ENCODE data around the gene UTP11.

DNA sequence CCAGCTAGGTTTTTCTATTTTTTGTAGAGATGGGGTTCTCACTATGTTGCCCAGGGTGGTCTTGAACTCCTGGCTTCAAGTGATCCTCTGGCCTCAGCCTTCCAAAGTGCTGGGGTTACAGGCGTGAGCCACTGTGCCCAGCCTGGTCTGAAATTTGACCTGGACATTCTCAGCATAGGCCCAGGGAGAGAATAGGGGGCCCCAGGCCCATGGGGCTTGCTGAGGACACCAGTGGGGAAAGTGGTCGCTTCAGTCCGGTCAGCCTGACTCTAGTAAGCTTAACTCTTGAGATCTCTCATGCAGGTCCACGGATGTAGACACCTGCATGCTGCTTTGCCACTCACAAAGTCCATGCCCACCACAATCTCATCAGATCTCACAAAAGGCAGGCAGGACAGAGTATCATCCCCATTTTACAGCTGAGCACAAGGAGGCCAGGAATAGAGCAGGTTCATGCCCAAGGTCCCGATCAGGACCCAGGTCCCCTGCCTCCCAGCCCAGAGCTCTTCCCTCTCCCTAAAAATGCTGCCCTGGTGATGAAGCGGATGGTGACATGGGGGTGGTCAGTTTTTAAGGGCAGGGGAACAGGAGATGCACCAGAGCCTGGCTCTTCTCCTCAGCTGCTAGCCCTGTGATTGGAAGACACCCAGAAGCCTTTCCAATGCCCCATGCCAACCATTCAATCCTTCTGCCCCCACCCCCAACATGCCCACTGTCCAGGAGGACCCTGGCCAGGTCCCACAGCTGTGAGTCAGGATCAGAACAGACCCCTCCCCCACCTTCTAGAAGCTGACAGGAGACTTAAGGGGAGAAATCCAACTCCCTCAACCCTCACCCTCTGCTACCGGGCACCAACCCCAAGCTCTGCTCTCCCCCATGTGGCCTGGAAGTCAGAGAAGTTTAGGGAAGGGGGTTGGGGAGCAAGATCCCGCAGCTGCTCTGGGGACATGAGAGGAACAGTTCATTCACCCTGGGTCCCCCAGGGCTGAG is 9.0 kb upstream of the UTP11 start:
- TF ChIP-seq, protein P1, sequence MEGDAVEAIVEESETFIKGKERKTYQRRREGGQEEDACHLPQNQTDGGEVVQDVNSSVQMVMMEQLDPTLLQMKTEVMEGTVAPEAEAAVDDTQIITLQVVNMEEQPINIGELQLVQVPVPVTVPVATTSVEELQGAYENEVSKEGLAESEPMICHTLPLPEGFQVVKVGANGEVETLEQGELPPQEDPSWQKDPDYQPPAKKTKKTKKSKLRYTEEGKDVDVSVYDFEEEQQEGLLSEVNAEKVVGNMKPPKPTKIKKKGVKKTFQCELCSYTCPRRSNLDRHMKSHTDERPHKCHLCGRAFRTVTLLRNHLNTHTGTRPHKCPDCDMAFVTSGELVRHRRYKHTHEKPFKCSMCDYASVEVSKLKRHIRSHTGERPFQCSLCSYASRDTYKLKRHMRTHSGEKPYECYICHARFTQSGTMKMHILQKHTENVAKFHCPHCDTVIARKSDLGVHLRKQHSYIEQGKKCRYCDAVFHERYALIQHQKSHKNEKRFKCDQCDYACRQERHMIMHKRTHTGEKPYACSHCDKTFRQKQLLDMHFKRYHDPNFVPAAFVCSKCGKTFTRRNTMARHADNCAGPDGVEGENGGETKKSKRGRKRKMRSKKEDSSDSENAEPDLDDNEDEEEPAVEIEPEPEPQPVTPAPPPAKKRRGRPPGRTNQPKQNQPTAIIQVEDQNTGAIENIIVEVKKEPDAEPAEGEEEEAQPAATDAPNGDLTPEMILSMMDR (IDR thresholded peaks at IDR 0.05; ENCODE audit: extremely low read depth in 1 of 2, insufficient read depth in 1 of 2, low read depth in 1 of 2, low read length in 2 of 2): no peak
- TF ChIP-seq EZH2 (IDR thresholded peaks at IDR 0.05; ENCODE audit: borderline replicate concordance, low read depth, low read length, severe bottlenecking): no peak
- no peak for TF ChIP-seq POLR2AphosphoS5 (IDR thresholded peaks at IDR 0.05; ENCODE audit: insufficient read depth, low read depth, low read length)
- TF ChIP-seq POLR2A (IDR thresholded peaks at IDR 0.05; ENCODE audit: low read depth, low read length): no peak
- no peak for TF ChIP-seq MAX (IDR thresholded peaks at IDR 0.05; ENCODE audit: insufficient read depth, insufficient read length)
- TF ChIP-seq GATA2 (IDR thresholded peaks at IDR 0.05; ENCODE audit: insufficient read depth, insufficient read length, low read depth, low read length): no peak
- TF ChIP-seq JUN (IDR thresholded peaks at IDR 0.05; ENCODE audit: borderline replicate concordance, insufficient read depth, insufficient read length, low read depth): no peak
- TF ChIP-seq FOS (IDR thresholded peaks at IDR 0.05; ENCODE audit: borderline replicate concordance, insufficient read depth, low read length): no peak
